Caco-2 (cell line): Measurements from ENCODE around the gene NAB1. TPM values are rescaled to one million over a fixed set of nuclear protein-coding genes. Genes with fewer than 3 reads are reported as not detected.

Experiments used
- BruUV-seq: library from RNA; stranded (reverse); fragments of 400-500 nt; replicated peaks from 2 replicates; lab custom pipeline; 2021; lab: Mats Ljungman, UMichigan
- CTCF ChIA-PET: fragments of 300-600 bp; sonication (Branson Sonifier 250); formaldehyde crosslinking; loops from one replicate; lab custom pipeline; 2022; ENCODE audit warnings: antibody characterized with exemption; lab: Charles Lee
- POLR2A ChIA-PET: fragments of 300-600 bp; sonication (Branson Sonifier 250); formaldehyde crosslinking; loops from one replicate; lab custom pipeline; 2022; ENCODE audit warnings: antibody characterized with exemption; lab: Charles Lee
- DNase-seq, 2 experiments: peaks; one replicate each; pipeline versions ENCODE4 v3.0.0 to v3.0.0-alpha.2; 2020 to 2022
- H3K27me3 ChIP-seq: replicated peaks from 2 replicates; pipeline ENCODE4 v1.6.0; 2011; ENCODE audit warnings: low read length; ENCODE audit not compliant: control insufficient read depth, insufficient read depth
- H3K36me3 ChIP-seq: 2 replicates; pipeline ENCODE4 v1.5.1; 2011; ENCODE audit warnings: low read length; ENCODE audit not compliant: control insufficient read depth, insufficient read depth
- H3K4me1 ChIP-seq: fragments of 250-450 bp; sonication (Bioruptor Pico); 2 replicates; pipeline ENCODE4 v1.5.1; 2020; ENCODE audit warnings: mild to moderate bottlenecking
- H3K4me3 ChIP-seq: 2 replicates; pipeline ENCODE4 v1.5.1; 2011; ENCODE audit warnings: low read depth, mild to moderate bottlenecking, control low read depth, low read length
- H3K9me3 ChIP-seq: fragments of 250-450 bp; sonication (Bioruptor Pico); 2 replicates; pipeline ENCODE4 v1.5.1; 2020; ENCODE audit warnings: mild to moderate bottlenecking, moderate library complexity
- H3K27ac Mint-ChIP-seq: one replicate; pipeline ENCODE4 v1.8.0; 2022; ENCODE audit warnings: mixed read lengths; ENCODE audit not compliant: unreplicated experiment
- H3K27me3 Mint-ChIP-seq: one replicate; pipeline ENCODE4 v1.8.0; 2022; ENCODE audit warnings: mixed read lengths; ENCODE audit not compliant: insufficient read depth, unreplicated experiment
- H3K36me3 Mint-ChIP-seq: one replicate; pipeline ENCODE4 v1.8.0; 2022; ENCODE audit warnings: mild to moderate bottlenecking, mixed read lengths; ENCODE audit not compliant: insufficient read depth, unreplicated experiment
- H3K4me1 Mint-ChIP-seq: one replicate; pipeline ENCODE4 v1.8.0; 2022; ENCODE audit warnings: low read depth, mixed read lengths; ENCODE audit not compliant: unreplicated experiment
- H3K4me3 Mint-ChIP-seq: one replicate; pipeline ENCODE4 v1.8.0; 2022; ENCODE audit warnings: mild to moderate bottlenecking, moderate library complexity, mixed read lengths; ENCODE audit not compliant: unreplicated experiment
- H3K9me3 Mint-ChIP-seq: one replicate; pipeline ENCODE4 v1.8.0; 2022; ENCODE audit warnings: mixed read lengths; ENCODE audit not compliant: unreplicated experiment
- intact Hi-C: fragments of 100-400 bp; cut with micrococcal nuclease; formaldehyde crosslinking; loops from one replicate; pipeline ENCODE4 v1.10.0; 2022; ENCODE audit not compliant: unreplicated experiment
- total RNA-seq: library from RNA; stranded (reverse); gene quantifications from 2 replicates; pipeline ENCODE4 v1.2.3, GENCODE V29; 2022
- TF ChIP-seq, protein P1 (sequence below), 2 experiments: fragments of 200-600 bp in 1 of 2; IDR thresholded peaks; 1 replicate in 1 of 2; 2 replicates in 1 of 2; pipeline versions ENCODE4 v1.5.1 to v1.8.0; 2011 to 2022; ENCODE audit warnings: antibody characterized with exemption in 1 of 2, control low read depth in 1 of 2, inconsistent platforms in 1 of 2, low read depth in 1 of 2, low read length in 1 of 2, mild to moderate bottlenecking in 1 of 2, moderate library complexity in 1 of 2; ENCODE audit not compliant: insufficient read depth in 1 of 2, severe bottlenecking in 1 of 2, unreplicated experiment in 1 of 2

The NAB1 gene
- total RNA-seq, 1 experiment from 2014 or later = 88.1 TPM

DNA sequence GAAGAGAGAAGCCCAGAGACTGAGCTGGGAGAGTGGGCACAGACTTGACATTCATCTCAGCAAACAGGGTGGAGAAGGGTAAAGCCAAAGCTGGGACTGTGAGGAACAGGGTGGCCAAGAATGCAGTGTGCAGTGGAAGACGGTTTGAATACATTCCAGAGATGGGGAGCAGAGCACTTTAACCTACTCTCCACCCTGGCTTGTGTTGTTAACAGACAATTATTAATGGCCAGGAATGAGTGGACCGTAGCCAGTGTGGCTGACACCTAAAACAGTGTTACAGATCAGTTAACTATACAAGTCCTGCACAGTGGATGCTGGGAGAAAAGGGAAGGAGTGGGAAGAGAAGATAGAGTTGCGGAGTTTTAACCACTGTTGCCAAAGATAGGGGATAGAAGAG, 7.4 kb upstream of the NAB1 start:
- no TSS peak for BruUV-seq
- H3K27me3 ChIP-seq = no peaks in the 10 kb centered on the region
- DNase-seq = peak in 1 of 2 experiments; percentile 43

DNA sequence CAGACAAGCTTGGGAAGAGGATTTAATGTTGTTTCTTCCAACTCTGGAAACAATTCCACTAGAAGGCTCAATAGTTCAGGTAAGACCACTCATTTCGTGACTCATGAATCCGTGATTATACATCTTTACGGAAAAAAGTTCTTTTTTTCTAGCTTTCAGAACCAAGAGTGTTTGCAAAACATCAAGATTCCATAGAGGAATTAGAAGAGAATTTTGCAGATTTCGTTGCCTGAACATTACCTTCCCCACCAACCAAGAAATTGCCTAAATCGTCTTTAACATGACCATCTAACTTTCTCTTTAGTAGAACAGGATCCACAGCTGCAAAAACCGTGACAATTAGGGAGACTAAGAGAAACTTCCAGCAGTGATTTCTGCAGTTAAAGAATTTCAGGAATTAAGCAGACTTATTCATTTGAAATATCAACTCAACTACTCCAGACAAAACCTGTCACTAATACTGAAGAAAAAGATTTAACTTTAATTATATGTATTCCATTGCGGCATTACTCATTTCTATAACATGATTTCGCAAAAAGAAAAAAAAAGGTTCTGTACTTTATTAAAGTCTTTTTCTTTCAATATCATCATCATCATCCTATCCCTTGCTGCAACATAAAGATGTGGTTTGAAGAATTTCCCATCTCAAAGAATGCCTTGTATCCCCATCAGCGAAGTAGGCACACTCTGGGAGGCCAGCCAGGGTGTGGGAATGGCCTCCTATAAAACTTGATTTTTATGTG, 1.9 kb upstream of the NAB1 start:
- no peak for DNase-seq
- BruUV-seq = no TSS peak
- Histone ChIP-seq H3K4me3 (no peak overlapping the region), H3K9me3 (no peaks in the 10 kb centered on the region), H3K36me3 (no peaks in the 10 kb centered on the region), H3K4me1 (peaks cover 22% of the 10 kb centered on the region), H3K27me3 (no peaks in the 10 kb centered on the region)
- Mint-ChIP-seq H3K36me3 (peaks cover 15% of the 10 kb centered on the region), H3K4me3 (peak overlapping the region; percentile 91), H3K27me3 (no peaks in the 10 kb centered on the region), H3K4me1 (peaks cover 16% of the 10 kb centered on the region), H3K27ac (peak overlapping the region; percentile 88), H3K9me3 (no peaks in the 10 kb centered on the region)
- ChIA-PET CTCF (no interaction called here), POLR2A (no interaction called here)
- TF ChIP-seq, protein P1, sequence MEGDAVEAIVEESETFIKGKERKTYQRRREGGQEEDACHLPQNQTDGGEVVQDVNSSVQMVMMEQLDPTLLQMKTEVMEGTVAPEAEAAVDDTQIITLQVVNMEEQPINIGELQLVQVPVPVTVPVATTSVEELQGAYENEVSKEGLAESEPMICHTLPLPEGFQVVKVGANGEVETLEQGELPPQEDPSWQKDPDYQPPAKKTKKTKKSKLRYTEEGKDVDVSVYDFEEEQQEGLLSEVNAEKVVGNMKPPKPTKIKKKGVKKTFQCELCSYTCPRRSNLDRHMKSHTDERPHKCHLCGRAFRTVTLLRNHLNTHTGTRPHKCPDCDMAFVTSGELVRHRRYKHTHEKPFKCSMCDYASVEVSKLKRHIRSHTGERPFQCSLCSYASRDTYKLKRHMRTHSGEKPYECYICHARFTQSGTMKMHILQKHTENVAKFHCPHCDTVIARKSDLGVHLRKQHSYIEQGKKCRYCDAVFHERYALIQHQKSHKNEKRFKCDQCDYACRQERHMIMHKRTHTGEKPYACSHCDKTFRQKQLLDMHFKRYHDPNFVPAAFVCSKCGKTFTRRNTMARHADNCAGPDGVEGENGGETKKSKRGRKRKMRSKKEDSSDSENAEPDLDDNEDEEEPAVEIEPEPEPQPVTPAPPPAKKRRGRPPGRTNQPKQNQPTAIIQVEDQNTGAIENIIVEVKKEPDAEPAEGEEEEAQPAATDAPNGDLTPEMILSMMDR (IDR thresholded peaks at IDR 0.05; ENCODE audit: insufficient read depth in 1 of 2, low read depth in 1 of 2, low read length in 1 of 2, severe bottlenecking in 1 of 2, unreplicated experiment in 1 of 2) = no peak
- intact Hi-C loops = loop anchor here (1.0 to 10.0 kb wide), 3 partner anchors 11 to 238 kb away; partner anchors contain the start of gene GLS

More for the DNA sequence above, 7.4 kb upstream of the NAB1 start:
- Histone ChIP-seq H3K9me3 (no peaks in the 10 kb centered on the region), H3K4me3 (no peak overlapping the region), H3K4me1 (peaks cover 36% of the 10 kb centered on the region), H3K36me3 (no peaks in the 10 kb centered on the region)
- H3K9me3 Mint-ChIP-seq = no peaks in the 10 kb centered on the region
- H3K27me3 Mint-ChIP-seq = no peaks in the 10 kb centered on the region
- ChIA-PET POLR2A (no interaction called here), CTCF (no interaction called here)
- no peak overlapping the region for H3K4me3 Mint-ChIP-seq
- intact Hi-C loops = loop anchor here (10.0 kb wide), 1 partner anchor 243 kb away; the partner anchor contains the start of gene GLS
- H3K36me3 Mint-ChIP-seq = no peaks in the 10 kb centered on the region
- H3K4me1 Mint-ChIP-seq = peaks cover 41% of the 10 kb centered on the region
- TF ChIP-seq, protein P1 (IDR thresholded peaks at IDR 0.05; ENCODE audit: insufficient read depth in 1 of 2, low read depth in 1 of 2, low read length in 1 of 2, severe bottlenecking in 1 of 2, unreplicated experiment in 1 of 2) = no peak
- H3K27ac Mint-ChIP-seq = no peak overlapping the region

DNA sequence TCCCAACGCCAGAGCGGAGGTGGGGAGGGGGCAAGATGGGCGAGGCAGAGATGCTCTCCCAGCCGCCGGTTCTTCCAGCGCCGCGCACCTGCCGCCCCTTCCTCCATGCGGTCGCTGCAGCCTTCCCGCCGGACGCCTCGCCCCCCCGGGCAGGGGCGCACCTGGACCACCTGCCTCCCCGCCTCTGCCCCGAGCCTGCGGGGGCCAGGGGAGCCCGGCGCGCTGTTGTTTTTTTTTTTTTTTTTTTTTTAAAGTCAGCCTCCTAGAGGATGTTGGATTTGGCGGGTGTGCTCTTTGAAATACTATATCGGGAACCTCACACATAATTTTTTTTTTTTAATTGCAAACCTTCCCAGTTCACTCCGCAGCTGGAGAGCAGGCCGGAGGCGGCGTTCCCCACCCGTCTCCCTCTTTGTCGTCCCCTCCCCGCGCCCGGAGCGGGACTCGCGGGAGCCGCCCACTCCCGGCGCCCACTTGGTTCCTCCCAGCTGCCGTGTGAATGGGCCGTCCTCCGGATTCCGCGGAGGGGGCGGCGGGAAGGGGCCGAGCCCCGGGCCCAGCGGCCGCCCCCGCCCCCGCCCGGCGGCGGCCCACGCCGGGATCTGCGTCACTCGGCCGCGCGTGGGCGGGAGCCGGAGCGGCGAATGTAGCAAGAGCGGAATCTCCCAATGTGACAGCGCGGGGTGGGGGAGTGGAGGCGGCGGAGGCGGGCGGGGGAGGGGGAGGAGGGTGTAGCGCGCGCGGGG, 421 bp upstream of the NAB1 start:
- no peaks in the 10 kb centered on the region for H3K9me3 Mint-ChIP-seq
- peak overlapping the region; percentile 88 for H3K27ac Mint-ChIP-seq
- H3K4me3 Mint-ChIP-seq = peak overlapping the region; percentile 91
- Histone ChIP-seq H3K4me3 (peak overlapping the region; percentile 99), H3K9me3 (no peaks in the 10 kb centered on the region), H3K27me3 (no peaks in the 10 kb centered on the region), H3K4me1 (peaks cover 20% of the 10 kb centered on the region), H3K36me3 (no peaks in the 10 kb centered on the region)
- peaks cover 15% of the 10 kb centered on the region for H3K36me3 Mint-ChIP-seq
- POLR2A ChIA-PET = interaction anchor here (0.6 kb wide), 1 partner anchor 39 kb away, joined by 3 read pairs; no protein-coding TSS in a partner anchor
- no peaks in the 10 kb centered on the region for H3K27me3 Mint-ChIP-seq
- CTCF ChIA-PET = no interaction called here
- intact Hi-C loops = loop anchor here (1.0 to 10.0 kb wide), 5 partner anchors 32 to 236 kb away; partner anchors contain the start of gene GLS
- peaks cover 16% of the 10 kb centered on the region for H3K4me1 Mint-ChIP-seq
- TF ChIP-seq, protein P1 (IDR thresholded peaks at IDR 0.05; ENCODE audit: insufficient read depth in 1 of 2, low read depth in 1 of 2, low read length in 1 of 2, severe bottlenecking in 1 of 2, unreplicated experiment in 1 of 2) = no peak
- DNase-seq = peak; percentile 90 to 91
- BruUV-seq = no TSS peak
